K562 (cell line): ENCODE results near the gene SLC1A1. TPM values are rescaled to one million over a fixed set of nuclear protein-coding genes. Genes with fewer than 3 reads are reported as not detected.

Source experiments
- ATAC-seq: fragments of 200-7000 bp; cut with Tn5 transposase; 3 replicates; pipeline ENCODE4 v1.9.1; 2020; ENCODE audit warnings: moderate library complexity
- BruUV-seq: library from RNA; stranded (reverse); fragments of 400-500 nt; replicated peaks from 2 replicates; lab custom pipeline; 2021; lab: Mats Ljungman, UMichigan
- CTCF ChIA-PET: fragments of 300-600 bp; formaldehyde crosslinking; extraction: SDS; loops from one replicate; lab custom pipeline; 2021; ENCODE audit warnings: low intra/inter-chr PET ratio; lab: Yijun Ruan, JAX
- POLR2A ChIA-PET: fragments of 300-600, 350-650 bp; sonication (Branson Sonifier 250); formaldehyde crosslinking; extraction: SDS; loops from one replicate; lab custom pipeline; 2021; ENCODE audit warnings: antibody characterized with exemption, inconsistent platforms; lab: Yijun Ruan, JAX
- DNase-seq, 4 experiments: peaks; one replicate each; pipeline versions ENCODE4 v3.0.0 to v3.0.0-alpha.2; 2011 to 2018; ENCODE audit warnings: low spot score in 3 of 4, mixed read lengths in 3 of 4; ENCODE audit errors: extremely low read depth in 1 of 4
- FAIRE-seq: peaks from 2 replicates; lab custom pipeline; 2011; peaks lifted over from hg19 to GRCh38; lab: Jason Lieb, UNC
- H2AFZ ChIP-seq: 2 replicates; pipeline ENCODE4 v1.6.0; 2011; ENCODE audit warnings: low read depth, low read length, control low read depth, inconsistent platforms
- H3K27ac ChIP-seq: fragments of 200-600 bp; 3 replicates; pipeline ENCODE4 v1.8.0; 2011; ENCODE audit warnings: low read depth, mild to moderate bottlenecking, control low read depth, inconsistent platforms, low read length, moderate library complexity, mixed read lengths; ENCODE audit errors: extremely low read depth
- H3K27me3 ChIP-seq, 2 experiments: fragments of 300-600 bp in 1 of 2; 2 replicates in 1 of 2; 3 replicates in 1 of 2; pipeline versions ENCODE4 v1.6.0 to v1.8.0; 2011; ENCODE audit warnings: inconsistent platforms in 2 of 2, low read length in 2 of 2, mild to moderate bottlenecking in 1 of 2, mixed read lengths in 1 of 2, moderate library complexity in 1 of 2; ENCODE audit not compliant: control insufficient read depth in 2 of 2, insufficient read depth in 2 of 2
- H3K36me3 ChIP-seq: fragments of 300-600 bp; 3 replicates; pipeline ENCODE4 v1.8.0; 2011; ENCODE audit warnings: mild to moderate bottlenecking, low read length, inconsistent platforms; ENCODE audit not compliant: control insufficient read depth, insufficient read depth
- H3K4me1 ChIP-seq, 2 experiments: fragments of 200-600 bp in 1 of 2; replicated peaks in 1 of 2; 2 replicates in 1 of 2; 3 replicates in 1 of 2; pipeline versions ENCODE4 v1.5.1 to v1.8.0; 2011; ENCODE audit warnings: inconsistent platforms in 2 of 2, low read length in 2 of 2, mild to moderate bottlenecking in 1 of 2, mixed read lengths in 1 of 2, moderate library complexity in 1 of 2; ENCODE audit not compliant: control insufficient read depth in 2 of 2, insufficient read depth in 2 of 2
- H3K4me2 ChIP-seq: 2 replicates; pipeline ENCODE4 v1.6.1; 2011; ENCODE audit warnings: low read length, control low read depth, inconsistent platforms, mixed read lengths; ENCODE audit not compliant: insufficient read depth
- H3K4me3 ChIP-seq: fragments of 200-600 bp; sonication (generic), shearing (Covaris generic); 2 replicates; pipeline ENCODE4 v1.5.1; 2016; ENCODE audit warnings: control low read depth, inconsistent platforms
- H3K79me2 ChIP-seq: fragments of 200-600 bp; 3 replicates; pipeline ENCODE4 v1.8.0; 2011; ENCODE audit warnings: low read length, inconsistent platforms; ENCODE audit not compliant: control insufficient read depth, insufficient read depth
- H3K9ac ChIP-seq, 2 experiments: 2 replicates each; pipeline versions ENCODE4 v1.6.0 to v1.6.1; 2011; ENCODE audit warnings: low read depth in 2 of 2, low read length in 2 of 2, control low read depth in 1 of 2, inconsistent platforms in 1 of 2, mild to moderate bottlenecking in 1 of 2, mixed read lengths in 1 of 2; ENCODE audit not compliant: insufficient read depth in 1 of 2
- H3K9me1 ChIP-seq: one replicate; pipeline ENCODE4 v1.6.0; 2011; ENCODE audit warnings: inconsistent platforms, mild to moderate bottlenecking, low read length, moderate library complexity; ENCODE audit not compliant: control insufficient read depth, insufficient read depth
- H3K9me3 ChIP-seq: replicated peaks from 2 replicates; pipeline ENCODE4 v1.5.1; 2011; ENCODE audit warnings: low read depth, low read length, inconsistent platforms; ENCODE audit not compliant: control insufficient read depth, insufficient read depth
- H4K20me1 ChIP-seq: replicated peaks from 2 replicates; pipeline ENCODE4 v1.6.1; 2011; ENCODE audit warnings: low read length, inconsistent platforms, mixed read lengths; ENCODE audit not compliant: control insufficient read depth, insufficient read depth
- AFF4 ChIP-seq: sonication (generic); formaldehyde crosslinking; IDR thresholded peaks from 2 replicates; pipeline ENCODE4 v1.8.0; 2023; ENCODE audit warnings: mild to moderate bottlenecking, missing genetic modification reagents
- ARNT ChIP-seq, 2 experiments: fragments of 450-650 bp; IDR thresholded peaks; 2 replicates each; pipeline ENCODE4 v1.6.1; 2016; ENCODE audit warnings: mild to moderate bottlenecking in 1 of 2
- CC2D1A ChIP-seq: fragments of 450-650 bp; IDR thresholded peaks from 2 replicates; pipeline ENCODE4 v1.6.1; 2017; ENCODE audit warnings: mild to moderate bottlenecking
- DLX4 ChIP-seq: fragments of 250-450 bp; sonication (Bioruptor Pico); IDR thresholded peaks from 2 replicates; pipeline ENCODE4 v1.6.1; 2021; ENCODE audit warnings: mild to moderate bottlenecking
- HDAC6 ChIP-seq: IDR thresholded peaks from 2 replicates; pipeline ENCODE4 v1.6.1; 2012; ENCODE audit warnings: low read depth, mild to moderate bottlenecking, control low read depth, inconsistent platforms, low read length, moderate library complexity
- MLLT1 ChIP-seq, 2 experiments: fragments of 450-650 bp; IDR thresholded peaks; 2 replicates each; pipeline ENCODE4 v1.6.1; 2016
- ZMIZ1 ChIP-seq, 2 experiments: fragments of 150-350 bp in 1 of 2; IDR thresholded peaks; 2 replicates each; pipeline ENCODE4 v1.6.1; 2012 to 2016; ENCODE audit warnings: low read depth in 2 of 2, low read length in 2 of 2, mild to moderate bottlenecking in 1 of 2, moderate library complexity in 1 of 2
- ZNF232 ChIP-seq: sonication (generic); formaldehyde crosslinking; IDR thresholded peaks from 2 replicates; pipeline ENCODE4 v1.8.0; 2022; ENCODE audit warnings: mild to moderate bottlenecking, missing genetic modification reagents
- WGBS: fragments of 100-300 bp; shearing (Covaris generic); methylation state at CpG from one replicate; pipeline ENCODE4 v1.1.6; 2016; ENCODE audit warnings: low coverage, mixed read lengths; ENCODE audit not compliant: insufficient coverage; ENCODE audit errors: missing lambda C conversion rate; 5-methylcytosine and 5-hydroxymethylcytosine counted together
- in situ Hi-C: fragments of 300-500 bp; cut with MboI; formaldehyde crosslinking; loops from 4 replicates; pipeline ENCODE4 v1.15.0; 2018; ENCODE audit warnings: inconsistent platforms, mixed read lengths
- intact Hi-C: fragments of 100-400 bp; cut with micrococcal nuclease; formaldehyde crosslinking; loops from 2 replicates; pipeline ENCODE4 v1.14.2; 2022
- polyA plus RNA-seq, 8 experiments: library from polyadenylated mRNA; depleted of rRNA in 4 of 8; stranded (reverse) in 5 of 8; unstranded in 3 of 8; fragments of >200 nt; fragmentation: Nextera tagmentation in 2 of 8; fragmentation: Illumina TruSeq in 1 of 8; extraction: Ambion mirVana in 2 of 8; extraction: Trizol in 1 of 8; gene quantifications; 2 replicates each; pipeline versions ENCODE4 v1.2.1 to v1.2.3, GENCODE V29; 2011 to 2014; ENCODE audit warnings: inconsistent platforms in 1 of 8, missing spikeins in 1 of 8
- total RNA-seq, 7 experiments: library from RNA; depleted of rRNA in 6 of 7; stranded (reverse); fragments of >200 nt in 6 of 7; fragmentation: Illumina TruSeq in 2 of 7; extraction: Trizol in 2 of 7; gene quantifications; 2 replicates each; pipeline versions ENCODE4 v1.2.1 to v1.2.3, GENCODE V29; 2011 to 2021; ENCODE audit warnings: low replicate concordance in 1 of 7

SLC1A1 gene
- total and polyA plus RNA-seq, 9 of the 15 experiments (the other 6 are each of a cell fraction or from before 2014, with no cell fraction given), result 0.11 to 0.16 TPM; not detected in 7

GRCh38 chr9:4504250-4504649 is 14.0 kb downstream of the SLC1A1 start:
- ChIA-PET CTCF (no interaction called here), POLR2A (interaction anchor here (0.9 kb wide), 1 partner anchor 69 kb away, joined by 3 read pairs; no protein-coding TSS in a partner anchor)
- Histone ChIP-seq H3K79me2 (no peaks in the 10 kb centered on the region), H2AFZ (no peak overlapping the region), H4K20me1 (no peaks in the 10 kb centered on the region), H3K4me1 (no peaks in the 10 kb centered on the region), H3K4me2 (no peak overlapping the region), H3K4me3 (no peak overlapping the region), H3K27me3 (no peaks in the 10 kb centered on the region), H3K9ac (no peak overlapping the region), H3K9me1 (no peaks in the 10 kb centered on the region), H3K36me3 (no peaks in the 10 kb centered on the region), H3K27ac (no peak overlapping the region), H3K9me3 (no peaks in the 10 kb centered on the region)
- TF ChIP-seq ZNF232 (CRISPR knock-in tag), result no peak
- no peak for TF ChIP-seq HDAC6
- no peak for TF ChIP-seq CC2D1A
- no peak for TF ChIP-seq MLLT1 (IDR thresholded peaks at IDR 0.05)
- no peak for TF ChIP-seq DLX4 (CRISPR knock-in tag)
- no peak for TF ChIP-seq AFF4 (CRISPR knock-in tag)
- no peak for TF ChIP-seq ARNT (IDR thresholded peaks at IDR 0.05)
- TF ChIP-seq ZMIZ1 (IDR thresholded peaks at IDR 0.05; ENCODE audit: low read depth in 2 of 2, low read length in 2 of 2), result no peak
- intact Hi-C loops, result no loop called here
- in situ Hi-C loops, result no loop called here
- ATAC-seq (no peak), FAIRE-seq (no peak), DNase-seq (no peak)
- 36% methylated on average over 4 of the region's 4 CpGs for WGBS
- BruUV-seq, result no TSS peak
